Chondrocyte (in vitro differentiated cells): ENCODE results near the gene TBCE. TPM values are rescaled to one million over a fixed set of nuclear protein-coding genes. Genes with fewer than 3 reads are reported as not detected.

Source experiments
- DNase-seq: peaks from one replicate; pipeline ENCODE4 v3.0.0; 2021; ENCODE audit warnings: mixed read lengths, low spot score
- H3K27ac Mint-ChIP-seq: one replicate; pipeline ENCODE4 v1.8.0; 2021; ENCODE audit warnings: mild to moderate bottlenecking, moderate library complexity, mixed read lengths; ENCODE audit not compliant: unreplicated experiment
- H3K27me3 Mint-ChIP-seq: 2 replicates; pipeline ENCODE4 v1.8.0; 2021; ENCODE audit warnings: low read depth, mixed read lengths
- H3K36me3 Mint-ChIP-seq: 2 replicates; pipeline ENCODE4 v1.8.0; 2021; ENCODE audit warnings: low read depth, mixed read lengths
- H3K4me1 Mint-ChIP-seq: 2 replicates; pipeline ENCODE4 v1.8.0; 2021; ENCODE audit warnings: low read depth, mild to moderate bottlenecking, mixed read lengths
- H3K4me3 Mint-ChIP-seq: one replicate; pipeline ENCODE4 v1.8.0; 2021; ENCODE audit warnings: mild to moderate bottlenecking, moderate library complexity, mixed read lengths; ENCODE audit not compliant: unreplicated experiment
- H3K9me3 Mint-ChIP-seq: 2 replicates; pipeline ENCODE4 v1.8.0; 2021; ENCODE audit warnings: low read depth, mixed read lengths
- total RNA-seq: library from RNA; stranded (reverse); gene quantifications from 3 replicates; pipeline ENCODE4 v1.2.1, GENCODE V29; 2021
- TF ChIP-seq, protein P1 (sequence below): fragments of 200-600 bp; sonication (generic); IDR thresholded peaks from 2 replicates; pipeline ENCODE4 v1.5.0; 2021; ENCODE audit warnings: antibody characterized with exemption, mild to moderate bottlenecking, moderate library complexity

TBCE gene
- total RNA-seq, 1 donor from 2014 or later = 23.2 TPM

DNA sequence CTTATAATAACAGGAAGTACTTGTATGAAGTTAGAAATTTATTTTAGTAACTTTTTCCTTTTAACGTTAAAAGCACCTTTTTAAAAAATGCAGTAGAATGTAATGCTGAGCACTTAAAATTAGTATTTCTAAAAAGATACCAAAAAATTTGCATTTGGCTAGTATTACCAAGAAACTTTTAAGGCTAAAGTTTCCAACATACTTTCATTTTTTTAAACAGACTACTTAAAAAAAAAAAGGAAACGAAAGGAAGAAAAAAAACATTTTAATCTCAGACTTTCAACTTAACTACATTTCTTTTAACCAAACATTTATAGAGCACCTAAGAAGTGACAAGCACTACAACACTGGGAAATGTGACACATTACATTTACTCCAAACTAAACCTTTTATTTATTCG lies 42.1 kb upstream of the TBCE start:
- TF ChIP-seq, protein P1, sequence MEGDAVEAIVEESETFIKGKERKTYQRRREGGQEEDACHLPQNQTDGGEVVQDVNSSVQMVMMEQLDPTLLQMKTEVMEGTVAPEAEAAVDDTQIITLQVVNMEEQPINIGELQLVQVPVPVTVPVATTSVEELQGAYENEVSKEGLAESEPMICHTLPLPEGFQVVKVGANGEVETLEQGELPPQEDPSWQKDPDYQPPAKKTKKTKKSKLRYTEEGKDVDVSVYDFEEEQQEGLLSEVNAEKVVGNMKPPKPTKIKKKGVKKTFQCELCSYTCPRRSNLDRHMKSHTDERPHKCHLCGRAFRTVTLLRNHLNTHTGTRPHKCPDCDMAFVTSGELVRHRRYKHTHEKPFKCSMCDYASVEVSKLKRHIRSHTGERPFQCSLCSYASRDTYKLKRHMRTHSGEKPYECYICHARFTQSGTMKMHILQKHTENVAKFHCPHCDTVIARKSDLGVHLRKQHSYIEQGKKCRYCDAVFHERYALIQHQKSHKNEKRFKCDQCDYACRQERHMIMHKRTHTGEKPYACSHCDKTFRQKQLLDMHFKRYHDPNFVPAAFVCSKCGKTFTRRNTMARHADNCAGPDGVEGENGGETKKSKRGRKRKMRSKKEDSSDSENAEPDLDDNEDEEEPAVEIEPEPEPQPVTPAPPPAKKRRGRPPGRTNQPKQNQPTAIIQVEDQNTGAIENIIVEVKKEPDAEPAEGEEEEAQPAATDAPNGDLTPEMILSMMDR = no peak
- H3K27me3 Mint-ChIP-seq = no peaks in the 10 kb centered on the region
- no peaks in the 10 kb centered on the region for H3K9me3 Mint-ChIP-seq
- peaks cover 36% of the 10 kb centered on the region for H3K4me1 Mint-ChIP-seq
- peak overlapping the region; percentile 46 for H3K27ac Mint-ChIP-seq
- peak overlapping the region; percentile 47 for H3K4me3 Mint-ChIP-seq
- peaks cover 9% of the 10 kb centered on the region for H3K36me3 Mint-ChIP-seq
- DNase-seq = no peak

DNA sequence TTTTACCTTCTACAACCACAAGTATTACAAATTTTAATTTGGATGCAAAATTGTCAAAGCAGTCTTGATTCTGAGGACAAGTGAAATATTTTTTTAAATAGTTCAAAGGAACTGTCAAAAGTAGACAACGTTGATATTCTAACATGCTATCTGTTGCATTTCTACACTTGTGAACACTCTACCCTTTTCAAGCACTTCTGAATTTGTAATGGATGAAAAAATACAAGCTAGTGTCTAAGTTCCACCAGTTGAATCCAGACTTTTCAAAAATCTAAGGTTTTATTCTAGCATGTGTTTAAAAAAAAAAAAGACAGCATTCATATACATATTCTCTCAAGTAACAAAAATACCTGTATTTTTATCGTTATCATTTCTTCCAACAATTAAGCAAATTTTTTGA lies 41.4 kb upstream of the TBCE start:
- DNase-seq = no peak
- peak overlapping the region; percentile 94 for H3K4me3 Mint-ChIP-seq
- no peaks in the 10 kb centered on the region for H3K27me3 Mint-ChIP-seq
- peaks cover 32% of the 10 kb centered on the region for H3K4me1 Mint-ChIP-seq
- peaks cover 2% of the 10 kb centered on the region for H3K36me3 Mint-ChIP-seq
- no peaks in the 10 kb centered on the region for H3K9me3 Mint-ChIP-seq
- peak overlapping the region; percentile 95 for H3K27ac Mint-ChIP-seq
- TF ChIP-seq, protein P1 = no peak

DNA sequence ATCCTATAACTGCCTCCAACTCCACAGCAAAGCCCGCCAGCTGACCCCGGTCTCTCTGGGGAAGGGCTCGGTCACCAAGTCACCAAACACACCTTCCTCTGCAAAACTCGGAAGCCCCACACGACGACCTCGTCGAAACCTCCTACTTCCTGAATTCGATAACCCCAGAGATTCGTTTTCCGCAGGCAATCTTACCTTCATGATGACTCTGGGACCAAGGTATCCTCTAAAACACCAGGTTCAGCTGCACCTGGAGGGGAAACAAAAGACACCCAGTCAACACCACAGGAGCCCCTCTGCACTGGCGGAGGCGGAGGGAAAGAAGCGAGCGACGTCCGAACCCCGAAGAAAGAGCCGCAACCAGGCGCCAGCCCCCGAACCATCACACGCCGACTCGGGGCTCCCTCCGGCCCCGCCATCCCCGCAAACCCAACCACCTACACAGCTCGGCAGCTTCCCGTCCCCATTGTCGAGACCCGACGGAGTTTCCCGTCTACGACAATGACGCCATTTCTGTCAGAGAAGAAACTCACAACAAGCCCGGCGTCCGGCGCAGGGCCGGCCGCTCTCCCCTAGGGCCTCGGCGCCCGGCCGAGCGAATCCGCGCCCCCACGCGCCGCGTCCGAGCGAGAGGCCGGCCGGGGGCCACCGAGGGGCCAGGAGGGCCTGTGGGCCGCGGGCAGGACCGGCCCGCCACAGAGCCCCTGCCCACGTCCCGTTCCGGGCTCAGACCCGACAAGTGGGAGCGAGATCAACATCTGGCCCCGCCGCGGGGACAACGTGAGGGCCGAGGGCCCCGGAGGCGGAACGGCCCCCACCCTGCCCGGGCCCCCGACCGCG lies 40.3 kb upstream of the TBCE start:
- TF ChIP-seq, protein P1 = no peak
- Mint-ChIP-seq H3K36me3 (peaks cover 2% of the 10 kb centered on the region), H3K4me1 (peaks cover 32% of the 10 kb centered on the region), H3K27me3 (no peaks in the 10 kb centered on the region), H3K27ac (peak overlapping the region; percentile 95), H3K4me3 (peak overlapping the region; percentile 94), H3K9me3 (no peaks in the 10 kb centered on the region)
- no peak for DNase-seq

DNA sequence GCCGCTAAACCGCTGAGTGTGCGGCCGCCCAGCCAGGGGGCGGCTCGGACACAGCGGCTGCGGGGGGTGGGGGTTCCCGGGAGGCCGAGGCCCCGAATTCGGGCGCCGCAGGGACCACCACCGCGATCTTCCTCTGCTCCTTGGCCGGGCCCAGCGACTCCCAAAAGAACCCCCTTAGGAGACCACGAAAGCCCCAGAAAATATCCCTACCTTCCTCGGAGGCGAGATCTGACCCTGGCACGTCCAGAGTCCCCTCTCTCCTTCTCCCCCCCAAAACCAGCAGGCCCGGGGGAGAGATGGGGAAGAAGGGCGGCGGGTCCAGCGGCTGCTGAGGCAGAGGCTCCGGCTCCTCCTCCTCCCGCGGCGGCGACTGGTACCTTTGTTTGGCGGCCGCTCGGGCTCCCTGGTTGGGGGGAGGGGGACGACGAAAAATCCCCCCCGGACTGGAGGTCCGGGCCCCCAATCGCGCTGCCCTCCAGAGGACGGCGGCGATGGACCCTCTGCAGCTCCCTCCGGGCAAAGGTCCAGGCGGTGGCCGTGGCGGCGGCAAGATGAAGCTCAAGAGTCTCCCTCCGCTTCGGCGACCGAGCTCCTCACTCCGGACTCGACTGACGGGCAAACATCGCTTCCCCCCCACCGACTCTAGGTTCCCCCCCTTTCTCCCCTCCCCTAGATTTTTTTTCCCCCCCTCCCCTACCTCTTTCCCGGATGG lies 39.5 kb upstream of the TBCE start, which contains the start of gene ARID4B:
Gene ARID4B, minus strand, starts transcription at position 621 of the 712 bp plus-strand sequence. CDS start 1,260 bp downstream, outside the sequence.
- DNase-seq = no peak
- H3K9me3 Mint-ChIP-seq = no peaks in the 10 kb centered on the region
- no peaks in the 10 kb centered on the region for H3K36me3 Mint-ChIP-seq
- peaks cover 32% of the 10 kb centered on the region for H3K4me1 Mint-ChIP-seq
- TF ChIP-seq, protein P1 = peak; percentile 18
- no peaks in the 10 kb centered on the region for H3K27me3 Mint-ChIP-seq
- H3K27ac Mint-ChIP-seq = peak within 1 kb of the TSS; percentile 95
- H3K4me3 Mint-ChIP-seq = peak within 1 kb of the TSS; percentile 94
